OCI-LY1 (cell line): ENCODE results near the gene MRPL14.

ENCODE experiments used
- CTCF ChIP-seq: fragments of 200-600 bp; sonication (generic), shearing (Covaris generic); IDR thresholded peaks from 2 replicates; pipeline ENCODE4 v1.5.1; 2017; ENCODE audit warnings: mild to moderate bottlenecking, antibody characterized with exemption, low read length, moderate library complexity, mixed read lengths
- EZH2 ChIP-seq: fragments of 200-600 bp; sonication (generic), shearing (Covaris generic); IDR thresholded peaks from 2 replicates; pipeline ENCODE4 v1.8.0; 2017; ENCODE audit warnings: borderline replicate concordance, mixed run types, mild to moderate bottlenecking, antibody characterized with exemption, low read length, moderate library complexity, mixed read lengths

GRCh38 chr6:44151348-44152108 is 24.3 kb upstream of the MRPL14 start:
- TF ChIP-seq CTCF (peak; percentile 97), EZH2 (no peak)
